Activated CD4-positive, alpha-beta T cell treated with anti-CD3 and anti-CD28 coated beads for 24 hours (primary cell): ENCODE data around the gene SH3RF3.

Source experiments
- DNase-seq, 2 donors: peaks; one replicate each; pipeline ENCODE4 v3.0.0-alpha.2; 2020; ENCODE audit warnings: low read depth in 2 of 2

SH3RF3 gene

DNA sequence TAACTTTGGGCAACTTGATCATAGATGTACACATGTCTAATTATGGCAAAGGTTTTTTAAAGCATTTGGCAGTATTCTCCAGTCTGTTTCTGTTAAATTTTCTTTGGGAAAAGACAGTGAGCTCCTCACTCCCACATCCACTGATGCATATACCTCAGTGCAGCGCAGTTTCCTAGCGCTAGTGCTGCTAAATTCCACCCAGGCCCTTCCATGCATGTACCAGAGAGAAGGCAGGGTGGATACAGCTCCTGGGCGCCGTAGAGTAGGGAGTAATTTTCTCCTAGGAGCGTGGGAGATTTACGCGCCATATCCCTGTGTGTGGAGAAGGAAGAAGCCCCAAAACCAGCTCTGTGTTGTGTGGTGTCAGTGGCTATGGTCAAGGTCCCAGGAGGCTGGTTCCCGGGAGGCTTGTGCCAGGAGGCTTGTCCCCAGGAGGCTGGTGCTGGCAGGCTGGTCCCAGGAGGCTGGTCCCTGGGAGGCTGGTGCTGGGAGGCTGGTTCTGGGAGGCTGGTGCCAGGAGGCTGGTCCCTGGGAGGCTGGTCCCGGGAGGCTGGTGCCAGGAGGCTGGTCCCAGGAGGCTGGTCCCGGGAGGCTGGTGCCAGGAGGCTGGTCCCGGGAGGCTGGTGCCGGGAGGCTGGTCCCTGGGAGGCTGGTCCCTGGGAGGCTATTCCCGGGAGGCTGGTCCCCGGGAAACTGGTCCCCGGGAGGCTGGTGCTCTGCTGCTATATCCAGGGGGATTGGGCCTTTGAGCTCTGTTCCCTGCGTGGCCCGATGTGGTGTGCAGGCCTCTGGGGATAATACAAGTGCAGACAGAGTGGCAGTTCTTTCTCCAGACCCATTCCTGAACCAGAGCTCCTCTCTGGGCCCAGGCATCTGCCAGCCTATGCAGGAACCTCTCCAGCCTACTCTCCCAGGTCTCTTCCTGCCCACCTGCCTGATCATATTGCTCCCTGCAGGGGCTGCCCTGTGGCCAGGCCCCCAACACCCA lies 323.6 kb downstream of the SH3RF3 start:
- no peak for DNase-seq

- no peak for DNase-seq
Observed at GRCh38 chr2:109453371-109453995, 324.5 kb downstream of the SH3RF3 start.

GRCh38 chr2:109454304-109454703 lies 325.3 kb downstream of the SH3RF3 start:
- no peak for DNase-seq

DNA sequence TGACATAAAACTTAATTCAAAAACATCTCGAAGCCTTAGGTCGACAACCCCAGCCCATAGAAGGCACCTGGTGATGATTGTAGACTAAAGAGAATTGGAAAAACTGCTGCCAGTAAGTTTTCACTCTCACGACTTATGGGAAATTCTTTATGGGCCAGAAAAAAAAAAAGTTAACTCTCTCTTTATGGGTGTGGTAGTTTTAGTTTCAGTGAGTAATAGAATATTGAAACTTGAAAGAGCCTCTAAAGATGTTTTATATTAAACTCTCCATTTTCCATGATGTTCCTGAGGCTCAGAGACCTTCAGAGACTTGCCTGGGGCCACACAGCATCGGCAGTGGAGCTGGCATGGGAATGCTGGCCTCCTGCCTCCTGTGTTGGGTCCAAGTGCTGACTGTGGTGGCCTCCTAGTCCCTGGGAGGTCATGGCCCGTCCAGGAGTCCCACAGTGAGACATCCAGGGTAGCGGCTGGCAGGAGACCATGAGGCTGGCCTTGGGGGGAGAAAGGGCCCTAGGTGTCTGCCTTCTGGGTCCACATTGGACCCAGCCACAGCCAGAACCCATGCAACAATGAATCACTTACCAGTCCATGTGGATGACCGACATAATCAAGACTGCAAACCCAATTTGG lies 325.9 kb downstream of the SH3RF3 start:
- no peak for DNase-seq

DNA sequence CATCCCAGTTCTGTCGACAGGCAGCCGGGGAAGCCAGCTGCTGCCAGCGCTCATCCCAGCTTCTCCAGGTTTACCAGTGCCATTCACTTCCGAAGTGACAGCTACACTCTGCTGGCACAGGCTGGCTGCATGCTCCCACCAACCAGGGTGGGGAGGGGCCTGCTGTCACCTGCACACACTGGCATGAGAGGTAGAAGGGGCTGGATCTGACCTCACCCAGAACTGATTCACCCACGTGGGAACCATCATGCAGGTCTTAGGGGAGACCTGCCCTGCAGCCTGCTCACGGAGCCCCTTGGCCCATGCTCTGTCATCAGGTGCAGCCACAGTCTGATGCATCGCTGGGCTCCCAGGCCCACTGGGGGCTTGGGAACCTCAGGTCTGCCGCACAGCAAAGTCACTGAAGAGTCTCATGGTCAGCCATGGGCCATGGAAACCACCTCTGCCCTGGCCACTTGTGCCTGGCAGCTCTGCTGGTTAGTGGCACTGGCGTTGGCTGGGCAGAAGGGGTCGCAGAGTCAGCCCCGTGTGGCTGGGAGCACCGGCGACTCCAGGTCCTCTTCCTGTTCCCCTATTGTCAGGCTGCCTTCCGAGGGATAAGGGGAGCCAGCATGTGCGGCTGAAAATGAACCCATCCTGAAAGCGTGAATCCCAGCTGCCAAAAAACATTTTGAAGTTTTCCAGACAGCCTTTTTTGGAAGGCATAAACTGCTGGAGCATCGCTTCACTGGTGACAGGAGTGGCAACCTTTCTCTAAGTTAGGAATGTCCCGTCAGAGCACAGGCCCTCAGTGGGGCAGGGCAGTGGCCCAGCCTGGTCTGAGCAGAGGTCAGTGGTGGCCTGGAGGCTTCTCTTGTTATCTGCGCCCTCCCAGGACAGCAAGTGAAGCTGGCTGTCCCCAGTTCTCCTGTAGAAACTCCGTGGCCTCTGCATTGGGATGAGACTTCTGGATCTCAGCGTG lies 327.0 kb downstream of the SH3RF3 start:
- DNase-seq: no peak

DNA sequence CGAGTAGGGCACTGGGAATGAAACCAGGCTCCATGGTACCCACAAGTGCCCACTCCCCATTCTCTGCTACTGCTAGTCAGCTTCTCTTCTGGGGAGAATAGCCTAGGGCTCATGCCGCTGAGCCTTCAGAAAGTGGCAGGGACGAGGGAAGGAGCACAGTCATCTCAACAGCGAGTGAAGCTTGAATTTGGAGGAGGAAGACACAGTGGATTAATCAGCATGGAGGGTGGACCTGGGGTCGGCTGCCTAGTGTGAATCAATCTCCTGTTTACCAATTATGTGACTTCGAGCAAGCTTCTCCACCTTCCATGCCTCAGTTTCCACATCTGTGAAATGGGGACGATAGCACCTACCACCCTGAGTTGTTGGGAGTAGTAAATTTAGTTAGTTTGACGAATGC lies 327.8 kb downstream of the SH3RF3 start:
- DNase-seq: no peak

DNA sequence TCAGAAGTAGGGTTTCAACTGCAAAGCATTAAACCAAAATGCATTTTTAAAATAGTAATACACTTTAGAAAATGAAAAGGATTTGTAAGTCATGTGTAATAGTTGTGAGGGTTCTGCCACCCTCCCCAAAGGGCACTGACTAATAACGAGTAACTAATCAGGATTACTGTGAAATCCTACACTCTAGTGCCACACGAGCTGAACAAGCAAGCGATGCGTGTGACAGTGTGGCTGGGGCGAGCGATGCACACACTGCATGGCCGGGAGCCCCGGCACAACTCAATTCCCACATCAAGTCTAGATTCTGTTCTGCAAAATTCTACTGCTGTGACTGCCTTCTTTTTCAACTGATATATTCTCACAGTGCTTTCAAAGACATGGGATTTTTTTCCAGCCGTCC lies 328.4 kb downstream of the SH3RF3 start:
- no peak for DNase-seq

DNA sequence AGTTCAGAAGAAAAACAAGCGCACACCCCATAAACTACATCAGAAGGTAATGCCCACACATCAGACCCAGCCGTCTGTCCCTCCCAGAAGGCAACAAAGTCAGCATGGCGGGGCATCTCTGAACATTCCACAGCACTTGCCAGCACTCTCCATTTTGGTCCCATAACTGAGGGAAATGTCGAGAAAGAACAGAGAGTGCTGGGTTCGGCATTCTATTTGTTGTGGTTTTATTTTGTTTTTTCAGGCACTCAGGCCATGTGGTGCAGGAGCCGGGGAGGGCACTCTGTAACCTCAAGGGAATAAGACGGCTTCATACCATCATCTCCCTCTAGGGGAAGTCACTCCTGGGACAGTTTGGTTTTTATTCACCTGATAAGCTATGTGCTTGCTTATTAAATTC lies 328.8 kb downstream of the SH3RF3 start:
- no peak for DNase-seq

DNA sequence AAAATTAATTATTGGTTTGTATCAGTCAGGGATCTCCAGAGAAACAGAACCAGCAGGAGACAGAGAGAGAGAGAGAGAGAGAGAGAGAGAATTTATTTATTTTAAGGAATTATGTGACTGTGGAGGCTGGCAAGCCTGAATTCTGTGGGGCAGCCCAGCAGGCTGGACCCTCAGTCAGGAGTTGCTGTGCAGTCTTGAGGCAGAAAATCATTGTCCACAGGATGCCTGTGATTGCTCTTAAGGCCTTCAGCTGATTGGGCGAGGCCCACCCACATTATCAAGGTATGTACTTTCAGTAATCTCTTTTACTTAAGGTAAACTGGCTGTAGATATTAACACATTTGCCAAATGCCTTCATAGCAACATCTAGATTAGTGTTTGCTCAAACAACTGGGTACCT lies 329.5 kb downstream of the SH3RF3 start:
- no peak for DNase-seq

DNA sequence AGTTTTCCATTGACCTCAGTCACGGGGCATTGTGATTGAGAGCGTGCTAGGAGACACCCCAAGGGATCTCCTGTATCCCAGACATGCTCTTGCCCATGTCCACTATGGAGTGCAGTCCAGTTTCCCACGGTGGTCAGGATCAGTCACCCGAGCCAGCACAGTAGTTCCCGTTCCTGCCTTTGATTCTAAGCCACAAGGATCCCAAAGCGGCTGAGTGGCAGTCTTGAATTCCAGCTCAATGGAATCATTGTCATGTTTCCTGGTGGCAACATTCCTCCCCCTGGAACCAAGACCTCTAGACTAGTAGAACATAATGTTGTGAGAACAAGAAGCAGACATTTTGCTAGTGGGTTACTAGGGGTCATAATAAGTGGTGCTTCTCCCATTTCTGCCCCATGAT lies 330.5 kb downstream of the SH3RF3 start:
- DNase-seq: no peak

DNA sequence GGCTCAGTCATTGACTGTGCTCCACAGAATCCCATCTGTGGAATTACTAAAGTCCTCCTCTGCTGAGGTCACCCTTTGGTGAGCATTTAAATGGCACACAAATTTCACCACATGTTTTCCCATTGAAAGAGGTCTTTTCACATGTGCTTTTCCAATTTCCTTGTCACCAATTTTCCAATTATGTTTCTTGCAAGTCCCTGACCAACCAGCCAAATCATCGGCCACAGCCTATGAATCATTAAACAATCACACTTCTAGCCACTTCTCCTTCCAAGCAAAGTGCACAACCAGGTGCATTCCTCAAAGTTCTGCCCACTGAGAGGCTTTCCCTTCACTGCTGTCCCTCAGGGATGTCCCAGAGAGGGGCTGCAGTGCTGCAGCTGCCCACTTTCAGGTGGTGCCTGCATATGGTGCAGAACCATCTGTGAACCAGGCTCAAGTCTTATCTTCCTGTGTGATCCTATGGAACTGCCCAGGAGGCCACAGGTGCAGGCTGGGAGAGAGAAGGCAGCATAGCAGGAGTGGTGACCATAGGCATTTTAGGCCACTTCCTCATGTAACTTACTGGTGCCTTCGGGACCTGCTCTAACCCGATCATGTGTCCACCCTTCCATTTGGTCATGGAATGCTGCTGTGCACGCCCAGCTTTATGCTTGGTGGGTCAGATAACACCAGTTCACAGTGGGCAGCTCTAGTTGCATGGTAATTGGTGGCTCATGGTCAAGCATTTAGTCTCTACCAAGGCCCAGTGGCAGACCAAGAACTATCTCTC lies 331.7 kb downstream of the SH3RF3 start:
- no peak for DNase-seq

DNA sequence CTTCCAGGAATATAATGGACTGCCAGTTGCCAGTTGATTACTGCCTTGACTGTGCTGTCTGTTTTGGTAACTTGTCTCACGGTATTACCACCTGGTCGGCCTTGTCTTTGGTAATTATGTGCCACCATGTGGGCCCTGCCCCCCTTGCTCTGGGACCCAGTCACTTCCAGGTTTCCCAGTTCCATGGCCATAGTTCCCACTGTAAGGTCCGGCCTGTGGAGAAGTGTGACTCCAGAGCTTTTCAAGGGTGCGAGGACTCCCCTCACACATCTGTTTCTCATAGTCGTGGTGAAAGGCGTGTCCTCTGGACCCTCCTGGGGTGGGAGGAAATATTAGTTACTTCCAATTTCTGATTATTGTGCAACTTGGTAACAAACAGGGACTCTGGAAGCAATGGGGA lies 334.2 kb downstream of the SH3RF3 start:
- no peak for DNase-seq

DNA sequence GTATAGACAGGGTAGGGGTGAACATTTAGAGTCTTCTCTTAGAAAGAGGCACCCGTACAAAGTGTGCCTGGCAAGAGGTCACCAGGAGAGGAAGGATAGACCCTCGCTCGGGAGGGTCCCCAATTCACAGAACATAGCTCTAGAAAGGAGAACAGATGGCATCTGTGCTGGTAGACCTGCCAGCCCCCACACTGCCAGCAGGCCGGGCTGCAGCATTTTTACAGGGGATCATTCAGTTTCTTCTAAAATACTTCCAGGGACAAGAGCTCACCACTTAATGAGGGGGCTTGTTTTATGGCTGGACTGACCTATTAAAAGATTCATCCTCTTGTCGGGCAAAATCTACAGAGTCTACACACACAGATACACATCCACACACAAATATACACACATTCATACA lies 334.9 kb downstream of the SH3RF3 start:
- DNase-seq: no peak

DNA sequence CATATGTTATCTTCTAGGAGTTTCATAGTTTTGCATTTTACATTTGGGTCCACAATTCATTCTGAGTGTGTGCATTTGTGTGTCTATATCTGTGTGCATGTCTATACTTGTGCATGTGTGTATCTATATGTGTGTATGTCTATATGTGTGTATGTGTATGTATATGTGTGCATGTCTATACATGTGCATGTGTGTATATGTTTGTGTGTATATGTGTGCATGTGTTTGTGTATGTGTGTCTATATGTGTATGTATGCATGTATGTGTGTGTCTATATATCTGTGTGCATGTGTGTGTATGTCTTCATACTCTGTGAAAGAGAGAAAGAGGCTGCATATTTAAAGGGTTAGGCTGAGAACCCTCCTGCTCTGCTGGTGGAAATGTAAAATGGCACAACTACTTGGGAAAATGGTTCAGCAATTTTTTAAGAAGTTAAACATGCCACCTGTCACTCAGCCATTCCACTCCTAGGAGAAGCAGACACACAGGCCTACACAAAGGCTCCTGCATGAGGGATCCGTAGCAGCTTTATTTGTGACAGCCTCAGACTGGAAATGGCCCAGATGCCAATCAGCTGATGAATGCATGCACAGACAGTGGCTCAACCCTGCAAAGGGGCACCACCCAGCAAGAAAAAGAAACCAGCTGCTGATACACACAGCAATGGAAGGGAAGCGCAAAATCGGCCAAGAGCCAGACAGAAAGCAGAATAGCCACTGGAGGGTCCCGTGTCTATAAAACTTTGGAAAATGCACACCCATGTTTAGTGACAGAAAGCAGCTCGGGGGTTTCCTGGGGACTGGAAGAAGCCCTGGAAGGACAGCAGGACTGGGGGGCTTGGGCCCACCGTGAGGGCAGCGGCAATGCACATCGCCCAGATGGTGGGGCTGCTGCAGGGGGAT lies 337.9 kb downstream of the SH3RF3 start:
- no peak for DNase-seq

- no peak for DNase-seq
Observed at GRCh38 chr2:109467701-109468100, 338.7 kb downstream of the SH3RF3 start.

- DNase-seq: no peak
Observed at GRCh38 chr2:109468893-109469292, 339.9 kb downstream of the SH3RF3 start.

GRCh38 chr2:109471658-109472057 lies 342.7 kb downstream of the SH3RF3 start:
- no peak for DNase-seq

GRCh38 chr2:109472331-109472959 lies 343.4 kb downstream of the SH3RF3 start:
- DNase-seq: no peak

DNA sequence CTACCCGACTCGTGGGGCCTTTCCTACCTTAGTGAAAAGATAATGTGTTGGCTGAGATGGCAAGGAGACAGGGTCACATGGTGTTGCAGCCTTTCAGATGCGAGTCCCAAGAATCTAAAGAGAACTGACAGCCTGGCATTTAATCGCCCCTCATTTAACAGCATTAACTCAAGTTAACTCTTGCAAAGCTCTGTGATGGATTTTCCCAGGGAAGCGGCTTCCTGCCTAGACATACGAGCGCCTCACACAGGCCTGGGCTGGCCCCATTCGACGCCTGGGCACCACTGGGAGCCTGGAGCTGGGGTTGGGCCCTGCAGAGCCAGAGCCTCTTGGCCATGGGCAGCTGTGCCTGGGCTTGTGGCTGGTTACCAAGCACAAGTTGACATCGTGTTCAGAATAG lies 344.0 kb downstream of the SH3RF3 start:
- DNase-seq: no peak
